ENCODE data around the gene SLCO3A1.

SLCO3A1 gene

DNA sequence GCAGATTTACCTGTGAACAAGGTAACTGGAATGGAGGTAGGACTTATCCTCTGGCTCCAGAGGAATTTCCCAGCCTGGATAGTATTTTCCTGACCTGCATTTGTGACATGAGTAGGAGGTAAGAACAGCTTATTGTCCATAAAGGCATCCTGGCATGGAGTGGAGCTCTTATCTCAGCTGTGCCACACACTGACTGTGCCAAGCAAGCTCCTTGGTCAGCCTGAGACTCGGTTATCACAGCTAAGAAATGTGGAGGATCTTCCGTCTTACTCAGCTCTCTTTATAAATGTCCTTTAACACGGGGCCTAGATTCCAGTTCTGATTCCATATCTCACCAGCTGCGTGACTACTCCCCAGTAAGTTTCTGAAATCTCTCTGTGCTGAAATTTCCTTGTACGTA, 38.9 kb downstream of the SLCO3A1 start:
- Histone ChIP-seq H2AFZ (ENCODE audit: low read depth, low read length) (no peak overlapping the region), H4K20me1 (ENCODE audit: insufficient read depth, low read length) (no peaks in the 10 kb centered on the region), H3K27ac (ENCODE audit: low read length) (no peak overlapping the region), H3K4me1 (ENCODE audit: low read length) (no peaks in the 10 kb centered on the region), H3K79me2 (ENCODE audit: low read length) (no peaks in the 10 kb centered on the region), H3K36me3 (replicated peaks; ENCODE audit: low read depth, low read length) (no peaks in the 10 kb centered on the region), H3K9me3 (ENCODE audit: insufficient read depth, low read length) (no peaks in the 10 kb centered on the region), H3K27me3 (ENCODE audit: low read depth, low read length) (no peaks in the 10 kb centered on the region), H3K4me2 (ENCODE audit: low read length) (no peak overlapping the region), H3K9ac (ENCODE audit: low read length) (no peak overlapping the region), H3K4me3 (ENCODE audit: low read length) (no peak overlapping the region)
- TF ChIP-seq EZH2phosphoT487 (IDR thresholded peaks at IDR 0.05; ENCODE audit: low read depth) (no peak), CTCF (IDR thresholded peaks at IDR 0.05; ENCODE audit: low read depth, low read length) (no peak)

GRCh38 chr15:91894606-91895005, 41.1 kb downstream of the SLCO3A1 start:
- H3K4me3 ChIP-seq (ENCODE audit: low read length), result no peak overlapping the region
- H3K4me2 ChIP-seq (ENCODE audit: low read length), result no peak overlapping the region
- no peaks in the 10 kb centered on the region for H4K20me1 ChIP-seq (ENCODE audit: insufficient read depth, low read length)
- H3K79me2 ChIP-seq (ENCODE audit: low read length), result no peaks in the 10 kb centered on the region
- H3K27me3 ChIP-seq (ENCODE audit: low read depth, low read length), result peaks cover 12% of the 10 kb centered on the region; the same call in 1 of the 2 replicates
- H3K9me3 ChIP-seq (ENCODE audit: insufficient read depth, low read length), result no peaks in the 10 kb centered on the region
- no peak overlapping the region for H2AFZ ChIP-seq (ENCODE audit: low read depth, low read length)
- TF ChIP-seq CTCF (IDR thresholded peaks at IDR 0.05; ENCODE audit: low read depth, low read length), result no peak
- TF ChIP-seq EZH2phosphoT487 (IDR thresholded peaks at IDR 0.05; ENCODE audit: low read depth), result no peak
- H3K27ac ChIP-seq (ENCODE audit: low read length), result no peak overlapping the region
- no peak overlapping the region for H3K9ac ChIP-seq (ENCODE audit: low read length)
- H3K4me1 ChIP-seq (ENCODE audit: low read length), result no peaks in the 10 kb centered on the region
- H3K36me3 ChIP-seq (replicated peaks; ENCODE audit: low read depth, low read length), result no peaks in the 10 kb centered on the region

DNA sequence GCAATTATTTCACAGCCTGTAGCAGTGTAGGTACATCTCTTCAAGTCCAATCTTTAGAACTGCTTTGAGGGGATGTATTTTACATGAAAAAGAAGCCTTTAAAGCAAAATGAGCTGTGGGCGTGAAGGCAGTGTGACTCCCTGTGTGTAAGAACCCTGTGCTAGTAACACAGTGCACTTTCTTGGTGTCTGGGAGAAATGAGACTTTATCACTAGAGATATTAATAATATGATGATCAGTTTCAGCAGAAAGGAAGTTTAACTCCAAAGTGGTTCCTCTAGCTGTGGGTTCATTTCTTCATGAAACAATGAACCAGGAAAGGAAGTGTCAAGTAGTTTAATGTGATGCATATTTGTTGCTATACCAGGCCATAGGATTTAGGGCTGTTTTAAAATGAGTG, 41.5 kb downstream of the SLCO3A1 start:
- TF ChIP-seq EZH2phosphoT487 (IDR thresholded peaks at IDR 0.05; ENCODE audit: low read depth) (no peak), CTCF (IDR thresholded peaks at IDR 0.05; ENCODE audit: low read depth, low read length) (no peak)
- no peaks in the 10 kb centered on the region for H3K4me1 ChIP-seq (ENCODE audit: low read length)
- H3K27ac ChIP-seq (ENCODE audit: low read length), result no peak overlapping the region
- peaks cover 12% of the 10 kb centered on the region; the same call in 1 of the 2 replicates for H3K27me3 ChIP-seq (ENCODE audit: low read depth, low read length)
- no peak overlapping the region for H3K4me2 ChIP-seq (ENCODE audit: low read length)
- H3K9me3 ChIP-seq (ENCODE audit: insufficient read depth, low read length), result no peaks in the 10 kb centered on the region
- no peak overlapping the region for H3K9ac ChIP-seq (ENCODE audit: low read length)
- no peak overlapping the region for H2AFZ ChIP-seq (ENCODE audit: low read depth, low read length)
- no peaks in the 10 kb centered on the region for H4K20me1 ChIP-seq (ENCODE audit: insufficient read depth, low read length)
- H3K79me2 ChIP-seq (ENCODE audit: low read length), result no peaks in the 10 kb centered on the region
- H3K4me3 ChIP-seq (ENCODE audit: low read length), result no peak overlapping the region
- H3K36me3 ChIP-seq (replicated peaks; ENCODE audit: low read depth, low read length), result no peaks in the 10 kb centered on the region

DNA sequence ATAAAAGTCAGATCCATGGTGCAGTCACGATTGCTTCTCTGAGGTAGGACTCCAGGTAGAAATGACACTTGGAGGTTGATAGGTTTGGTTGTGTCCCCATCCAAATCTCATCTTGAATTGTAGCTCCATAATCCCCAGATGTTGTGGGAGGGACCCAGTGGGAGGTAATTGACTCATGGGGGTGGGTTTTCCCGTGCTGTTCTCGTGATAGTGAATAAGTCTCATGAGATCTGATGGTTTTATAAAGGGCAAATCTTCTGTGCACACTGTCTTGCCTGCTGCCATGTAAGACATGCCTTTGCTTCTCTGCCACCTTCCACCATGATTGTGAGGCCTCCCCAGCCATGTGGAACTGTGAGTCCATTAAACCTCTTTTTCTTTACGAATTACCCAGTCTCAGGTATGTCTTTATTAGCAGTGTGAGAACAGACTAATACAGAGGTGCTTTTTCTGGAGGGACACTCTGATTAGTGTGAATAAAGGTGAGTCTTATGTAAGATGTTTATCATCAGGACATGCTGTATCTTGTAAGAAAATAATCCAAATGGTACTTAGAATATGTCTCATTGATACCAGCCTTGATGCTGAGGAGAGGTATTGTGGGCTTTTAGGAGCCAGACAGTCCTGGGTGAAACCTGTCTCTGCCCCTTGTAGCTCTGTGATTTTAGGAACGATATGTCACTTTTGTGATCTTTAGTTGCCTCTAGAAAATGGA, 43.0 kb downstream of the SLCO3A1 start:
- TF ChIP-seq CTCF (IDR thresholded peaks at IDR 0.05; ENCODE audit: low read depth, low read length) (no peak), EZH2phosphoT487 (IDR thresholded peaks at IDR 0.05; ENCODE audit: low read depth) (no peak)
- Histone ChIP-seq H3K4me2 (ENCODE audit: low read length) (no peak overlapping the region), H3K9ac (ENCODE audit: low read length) (no peak overlapping the region), H3K4me1 (ENCODE audit: low read length) (no peaks in the 10 kb centered on the region), H3K27me3 (ENCODE audit: low read depth, low read length) (peaks cover 17% of the 10 kb centered on the region; the same call in 1 of the 2 replicates), H2AFZ (ENCODE audit: low read depth, low read length) (no peak overlapping the region), H3K4me3 (ENCODE audit: low read length) (no peak overlapping the region), H3K79me2 (ENCODE audit: low read length) (no peaks in the 10 kb centered on the region), H3K36me3 (replicated peaks; ENCODE audit: low read depth, low read length) (no peaks in the 10 kb centered on the region), H3K27ac (ENCODE audit: low read length) (no peak overlapping the region), H3K9me3 (ENCODE audit: insufficient read depth, low read length) (peaks cover 2% of the 10 kb centered on the region; the same call in 1 of the 2 replicates), H4K20me1 (ENCODE audit: insufficient read depth, low read length) (no peaks in the 10 kb centered on the region)
